Measurements from ENCODE around the gene WWP2.
A peak's percentile ranks its signal among the peaks of the same experiment; 100 is the strongest.

The WWP2 gene

GRCh38 chr16:69741951-69742904, 19.9 kb upstream of the WWP2 start:
- H3K9me3 ChIP-seq (replicated peaks in 1 of 11) = no peaks in the 10 kb centered on the region
- H4K20me1 ChIP-seq = peaks cover 0 to 71% (median 62%) of the 10 kb centered on the region in 11 experiments; a peak in 21 of 22 replicates
- H3K36me3 ChIP-seq = peaks cover 76 to 86% (median 82%) of the 10 kb centered on the region in 11 experiments
- peak overlapping the region in 1 of 11 experiments; percentile 1; a peak in 1 of 22 replicates for H3K27ac ChIP-seq
- peaks cover 0 to 8% (median 0%) of the 10 kb centered on the region in 10 experiments; a peak in 2 of 20 replicates for H3K4me1 ChIP-seq
- no peaks in the 10 kb centered on the region for H3K27me3 ChIP-seq
- no peak overlapping the region for H3K9ac ChIP-seq
- H3K4me3 ChIP-seq = no peak overlapping the region
- no peak overlapping the region for H3K4me2 ChIP-seq
- TF ChIP-seq Cebpa-rat (IDR thresholded peaks at IDR 0.05) = no peak

GRCh38 chr16:69744363-69745231, 17.5 kb upstream of the WWP2 start:
- Histone ChIP-seq H3K9me3 (replicated peaks in 1 of 11) (no peaks in the 10 kb centered on the region), H3K27me3 (no peaks in the 10 kb centered on the region), H3K27ac (no peak overlapping the region), H4K20me1 (peaks cover 0 to 95% (median 78%) of the 10 kb centered on the region in 11 experiments; a peak in 21 of 22 replicates), H3K4me2 (no peak overlapping the region), H3K4me3 (no peak overlapping the region), H3K4me1 (peaks cover 0 to 8% (median 0%) of the 10 kb centered on the region in 10 experiments; a peak in 2 of 20 replicates), H3K36me3 (peaks cover 97 to 100% (median 100%) of the 10 kb centered on the region in 11 experiments), H3K9ac (no peak overlapping the region)
- no peak for TF ChIP-seq Cebpa-rat (IDR thresholded peaks at IDR 0.05)

GRCh38 chr16:69745232-69745612, 16.9 kb upstream of the WWP2 start:
- no peak overlapping the region for H3K9ac ChIP-seq
- H3K36me3 ChIP-seq = peaks cover 97 to 100% (median 100%) of the 10 kb centered on the region in 11 experiments
- no peak for TF ChIP-seq Cebpa-rat (IDR thresholded peaks at IDR 0.05)
- H3K4me3 ChIP-seq = no peak overlapping the region
- no peak overlapping the region; a peak in 1 of 22 replicates for H3K27ac ChIP-seq
- no peaks in the 10 kb centered on the region for H3K9me3 ChIP-seq (replicated peaks in 1 of 11)
- no peak overlapping the region for H3K4me2 ChIP-seq
- H3K4me1 ChIP-seq = peaks cover 0 to 8% (median 0%) of the 10 kb centered on the region in 10 experiments; a peak in 2 of 20 replicates
- peaks cover 0 to 100% (median 84%) of the 10 kb centered on the region in 11 experiments; a peak in 21 of 22 replicates for H4K20me1 ChIP-seq
- no peaks in the 10 kb centered on the region for H3K27me3 ChIP-seq

- H3K4me1 ChIP-seq = peaks cover 0 to 8% (median 0%) of the 10 kb centered on the region in 10 experiments; a peak in 2 of 20 replicates
- H4K20me1 ChIP-seq = peaks cover 0 to 100% (median 88%) of the 10 kb centered on the region in 11 experiments; a peak in 21 of 22 replicates
- H3K9me3 ChIP-seq (replicated peaks in 1 of 11) = no peaks in the 10 kb centered on the region
- H3K9ac ChIP-seq = peak overlapping the region in 1 of 11 experiments; percentile 30; a peak in 2 of 22 replicates
- TF ChIP-seq Cebpa-rat (IDR thresholded peaks at IDR 0.05) = no peak
- H3K4me2 ChIP-seq = no peak overlapping the region
- H3K4me3 ChIP-seq = no peak overlapping the region
- no peak overlapping the region; a peak in 1 of 22 replicates for H3K27ac ChIP-seq
- no peaks in the 10 kb centered on the region for H3K27me3 ChIP-seq
- H3K36me3 ChIP-seq = peaks cover 99 to 100% (median 100%) of the 10 kb centered on the region in 11 experiments
Measured at GRCh38 chr16:69745959-69746358, 16.2 kb upstream of the WWP2 start.

GRCh38 chr16:69747115-69747514, 15.0 kb upstream of the WWP2 start:
- no peak for TF ChIP-seq Cebpa-rat (IDR thresholded peaks at IDR 0.05)
- H3K27me3 ChIP-seq = no peaks in the 10 kb centered on the region
- H3K9me3 ChIP-seq (replicated peaks in 1 of 11) = no peaks in the 10 kb centered on the region
- H3K9ac ChIP-seq = 0 out of 22 replicates have a peak overlapping the region, but pooled peaks of 1 of the 11 experiments have one; percentile 13
- H3K4me2 ChIP-seq = no peak overlapping the region
- no peak overlapping the region for H3K4me3 ChIP-seq
- peaks cover 99 to 100% (median 100%) of the 10 kb centered on the region in 11 experiments for H3K36me3 ChIP-seq
- peaks cover 0 to 100% (median 83%) of the 10 kb centered on the region in 11 experiments; a peak in 21 of 22 replicates for H4K20me1 ChIP-seq
- H3K27ac ChIP-seq = no peak overlapping the region
- peaks cover 0 to 3% (median 2%) of the 10 kb centered on the region in 10 experiments; a peak in 10 of 20 replicates for H3K4me1 ChIP-seq

GRCh38 chr16:69748694-69749345, 13.3 kb upstream of the WWP2 start:
- Histone ChIP-seq H3K36me3 (peaks cover 86 to 99% (median 93%) of the 10 kb centered on the region in 11 experiments), H3K27me3 (no peaks in the 10 kb centered on the region)

GRCh38 chr16:69754143-69754468, 8.0 kb upstream of the WWP2 start:
- no peaks in the 10 kb centered on the region for H3K27me3 ChIP-seq
- H3K27ac ChIP-seq = peak overlapping the region; percentile 51 to 97 (median 91)
- no peak for TF ChIP-seq Cebpa-rat (IDR thresholded peaks at IDR 0.05)
- H3K9ac ChIP-seq = peak overlapping the region; percentile 81 to 98 (median 93)
- peaks cover 17 to 23% (median 20%) of the 10 kb centered on the region in 10 experiments for H3K4me1 ChIP-seq
- H4K20me1 ChIP-seq = peaks cover 0 to 49% (median 40%) of the 10 kb centered on the region in 11 experiments; a peak in 16 of 22 replicates
- H3K4me2 ChIP-seq = peak overlapping the region; percentile 73 to 95 (median 88)
- H3K36me3 ChIP-seq = peaks cover 34 to 46% (median 40%) of the 10 kb centered on the region in 11 experiments
- H3K9me3 ChIP-seq (replicated peaks in 1 of 11) = no peaks in the 10 kb centered on the region
- H3K4me3 ChIP-seq = peak overlapping the region; percentile 78 to 99 (median 96)

More at GRCh38 chr16:69748694-69749345, 13.3 kb upstream of the WWP2 start:
- H4K20me1 ChIP-seq = peaks cover 0 to 100% (median 85%) of the 10 kb centered on the region in 11 experiments; a peak in 19 of 22 replicates
- H3K4me2 ChIP-seq = no peak overlapping the region
- H3K4me3 ChIP-seq = no peak overlapping the region
- no peak overlapping the region for H3K27ac ChIP-seq
- no peaks in the 10 kb centered on the region for H3K9me3 ChIP-seq (replicated peaks in 1 of 11)
- peaks cover 14 to 20% (median 19%) of the 10 kb centered on the region in 10 experiments for H3K4me1 ChIP-seq
- 0 out of 22 replicates have a peak overlapping the region, but pooled peaks of 1 of the 11 experiments have one; percentile 4 for H3K9ac ChIP-seq
- TF ChIP-seq Cebpa-rat (IDR thresholded peaks at IDR 0.05) = no peak

All from BLaER1 treated with 17β-estradiol and CSF1 and Interleukin-3, amounts not matched to agents 10 nM and 100 nM (cell line).